KMS-11 (cell line): Measurements from ENCODE around the gene ATP6V1C2.
"Not testable (repeated sequence)": the region's sequence is repeated elsewhere in the genome, so short reads cannot be mapped to it uniquely, and the experiment has no call there.

Experiments used
- H2AFZ ChIP-seq: fragments of 200-600 bp; sonication (generic); 2 replicates; pipeline ENCODE4 v1.6.1; 2016; ENCODE audit warnings: antibody characterized with exemption, mixed run types, low read depth
- H3K27ac ChIP-seq: fragments of 200-600 bp; sonication (generic); 2 replicates; pipeline ENCODE4 v1.6.1; 2016; ENCODE audit warnings: mild to moderate bottlenecking, mixed run types
- H3K27me3 ChIP-seq: fragments of 200-600 bp; sonication (generic); 2 replicates; pipeline ENCODE4 v1.6.1; 2017; ENCODE audit warnings: mild to moderate bottlenecking, low read depth, mixed run types, moderate library complexity; ENCODE audit not compliant: insufficient read depth
- H3K36me3 ChIP-seq: fragments of 200-600 bp; sonication (generic); 2 replicates; pipeline ENCODE4 v1.6.1; 2017; ENCODE audit warnings: mild to moderate bottlenecking, mixed run types; ENCODE audit not compliant: insufficient read depth
- H3K4me1 ChIP-seq: fragments of 200-600 bp; sonication (generic); 2 replicates; pipeline ENCODE4 v1.6.1; 2016; ENCODE audit warnings: mild to moderate bottlenecking, low read depth, mixed run types; ENCODE audit not compliant: poor library complexity, severe bottlenecking
- H3K4me2 ChIP-seq: fragments of 200-600 bp; sonication (generic); 2 replicates; pipeline ENCODE4 v1.7.0; 2016; ENCODE audit warnings: mild to moderate bottlenecking, mixed run types
- H3K4me3 ChIP-seq: fragments of 200-600 bp; sonication (generic); IDR thresholded peaks from 2 replicates; pipeline ENCODE4 v1.6.1; 2017; ENCODE audit warnings: low read depth, low read length, mixed read lengths; ENCODE audit not compliant: insufficient read depth
- H3K79me2 ChIP-seq: fragments of 200-600 bp; sonication (generic); 2 replicates; pipeline ENCODE4 v1.6.1; 2016; ENCODE audit warnings: low read depth, mixed run types; ENCODE audit not compliant: insufficient read depth
- H3K9ac ChIP-seq: fragments of 200-600 bp; sonication (generic); 2 replicates; pipeline ENCODE4 v1.6.1; 2016; ENCODE audit warnings: mild to moderate bottlenecking, mixed run types
- H4K20me1 ChIP-seq: fragments of 200-600 bp; sonication (generic); 2 replicates; pipeline ENCODE4 v1.6.1; 2016; ENCODE audit warnings: mild to moderate bottlenecking, mixed run types; ENCODE audit not compliant: insufficient read depth
- CTCF ChIP-seq: fragments of 200-600 bp; sonication (generic); conservative IDR thresholded peaks from 2 replicates; pipeline ENCODE4 v1.6.1; 2017; ENCODE audit warnings: low read depth, mild to moderate bottlenecking, antibody characterized with exemption, low read length, moderate library complexity, mixed read lengths

ATP6V1C2 gene

GRCh38 chr2:10802657-10803056 is 81.2 kb downstream of the ATP6V1C2 start:
- no peak overlapping the region for H3K9ac ChIP-seq
- H3K79me2 ChIP-seq, result peaks cover 87% of the 10 kb centered on the region
- TF ChIP-seq CTCF, result no peak
- peaks cover 12% of the 10 kb centered on the region; the same call in 1 of the 2 replicates for H3K36me3 ChIP-seq
- no peak overlapping the region for H2AFZ ChIP-seq
- H4K20me1 ChIP-seq, result peaks cover 60% of the 10 kb centered on the region
- H3K27me3 ChIP-seq, result no peaks in the 10 kb centered on the region
- H3K4me1 ChIP-seq, result peaks cover 25% of the 10 kb centered on the region
- H3K27ac ChIP-seq, result no peak overlapping the region
- H3K4me3 ChIP-seq, result no peak overlapping the region
- no peak overlapping the region for H3K4me2 ChIP-seq

GRCh38 chr2:10805990-10806389 is 84.6 kb downstream of the ATP6V1C2 start:
- H2AFZ ChIP-seq, H3K4me2 ChIP-seq, H3K27me3 ChIP-seq, H3K4me3 ChIP-seq, H3K27ac ChIP-seq, H3K9ac ChIP-seq: not testable (repeated sequence)
- peaks cover 15% of the 10 kb centered on the region; the same call in 1 of the 2 replicates for H3K36me3 ChIP-seq
- peaks cover 52% of the 10 kb centered on the region for H3K4me1 ChIP-seq
- peaks cover 87% of the 10 kb centered on the region for H3K79me2 ChIP-seq
- H4K20me1 ChIP-seq, result peaks cover 59% of the 10 kb centered on the region

- Histone ChIP-seq H3K4me2 (no peak overlapping the region), H3K27me3 (no peaks in the 10 kb centered on the region), H3K9ac (no peak overlapping the region), H3K4me3 (no peak overlapping the region), H3K4me1 (peaks cover 50% of the 10 kb centered on the region), H3K36me3 (peaks cover 10% of the 10 kb centered on the region; the same call in 1 of the 2 replicates), H2AFZ (no peak overlapping the region), H3K79me2 (peaks cover 87% of the 10 kb centered on the region), H4K20me1 (peaks cover 54% of the 10 kb centered on the region), H3K27ac (no peak overlapping the region)
- no peak for TF ChIP-seq CTCF
Measured at GRCh38 chr2:10806543-10806942, 85.1 kb downstream of the ATP6V1C2 start.

- no peak for TF ChIP-seq CTCF
- Histone ChIP-seq H4K20me1 (peaks cover 32% of the 10 kb centered on the region), H3K9ac (peak overlapping the region; percentile 98; the same call in 1 of the 2 replicates), H3K27me3 (no peaks in the 10 kb centered on the region), H3K27ac (peak overlapping the region; percentile 81), H3K36me3 (peaks cover 4% of the 10 kb centered on the region; the same call in 1 of the 2 replicates), H3K4me3 (no peak overlapping the region), H3K4me2 (peak overlapping the region; percentile 94), H2AFZ (no peak overlapping the region), H3K4me1 (peaks cover 40% of the 10 kb centered on the region), H3K79me2 (peaks cover 68% of the 10 kb centered on the region)
Measured at GRCh38 chr2:10810202-10811161, 89.1 kb downstream of the ATP6V1C2 start.
